ENCODE data around the gene SDK1.

The SDK1 gene

DNA sequence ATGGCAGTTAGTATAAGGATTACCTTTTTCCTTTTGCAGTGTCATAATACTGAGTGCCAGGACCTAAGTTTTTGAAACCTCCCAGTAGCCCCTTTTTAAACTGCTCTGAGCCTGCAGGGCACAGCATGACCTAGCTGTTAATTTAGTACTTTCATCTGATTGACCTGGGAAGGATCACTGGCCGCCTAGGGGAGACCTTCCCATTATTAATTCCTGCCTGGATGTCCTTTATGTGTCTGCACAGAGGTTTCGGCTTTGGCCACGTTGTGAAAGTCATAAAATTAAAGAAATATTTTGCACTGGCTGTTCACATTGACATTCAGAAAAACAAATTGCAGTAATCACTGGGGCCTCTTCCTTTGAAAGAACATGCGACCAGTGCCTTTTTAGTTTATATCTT is 290.2 kb downstream of the SDK1 start:
- H3K4me3 ChIP-seq (ENCODE audit: low read depth in 1 of 2, low read length in 1 of 2): no peak overlapping the region
- H3K36me3 ChIP-seq: no peaks in the 10 kb centered on the region
- H3K27ac ChIP-seq: no peak overlapping the region
- H3K27me3 ChIP-seq: no peaks in the 10 kb centered on the region
- H3K4me1 ChIP-seq (ENCODE audit: control insufficient read depth in 1 of 2, insufficient read depth in 1 of 2, low read depth in 1 of 2, low read length in 1 of 2): peaks cover 0 to 1% of the 10 kb centered on the region in 2 experiments
- H3K9me3 ChIP-seq: no peaks in the 10 kb centered on the region
- TF ChIP-seq, protein P1, sequence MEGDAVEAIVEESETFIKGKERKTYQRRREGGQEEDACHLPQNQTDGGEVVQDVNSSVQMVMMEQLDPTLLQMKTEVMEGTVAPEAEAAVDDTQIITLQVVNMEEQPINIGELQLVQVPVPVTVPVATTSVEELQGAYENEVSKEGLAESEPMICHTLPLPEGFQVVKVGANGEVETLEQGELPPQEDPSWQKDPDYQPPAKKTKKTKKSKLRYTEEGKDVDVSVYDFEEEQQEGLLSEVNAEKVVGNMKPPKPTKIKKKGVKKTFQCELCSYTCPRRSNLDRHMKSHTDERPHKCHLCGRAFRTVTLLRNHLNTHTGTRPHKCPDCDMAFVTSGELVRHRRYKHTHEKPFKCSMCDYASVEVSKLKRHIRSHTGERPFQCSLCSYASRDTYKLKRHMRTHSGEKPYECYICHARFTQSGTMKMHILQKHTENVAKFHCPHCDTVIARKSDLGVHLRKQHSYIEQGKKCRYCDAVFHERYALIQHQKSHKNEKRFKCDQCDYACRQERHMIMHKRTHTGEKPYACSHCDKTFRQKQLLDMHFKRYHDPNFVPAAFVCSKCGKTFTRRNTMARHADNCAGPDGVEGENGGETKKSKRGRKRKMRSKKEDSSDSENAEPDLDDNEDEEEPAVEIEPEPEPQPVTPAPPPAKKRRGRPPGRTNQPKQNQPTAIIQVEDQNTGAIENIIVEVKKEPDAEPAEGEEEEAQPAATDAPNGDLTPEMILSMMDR (IDR thresholded peaks at IDR 0.05): no peak

DNA sequence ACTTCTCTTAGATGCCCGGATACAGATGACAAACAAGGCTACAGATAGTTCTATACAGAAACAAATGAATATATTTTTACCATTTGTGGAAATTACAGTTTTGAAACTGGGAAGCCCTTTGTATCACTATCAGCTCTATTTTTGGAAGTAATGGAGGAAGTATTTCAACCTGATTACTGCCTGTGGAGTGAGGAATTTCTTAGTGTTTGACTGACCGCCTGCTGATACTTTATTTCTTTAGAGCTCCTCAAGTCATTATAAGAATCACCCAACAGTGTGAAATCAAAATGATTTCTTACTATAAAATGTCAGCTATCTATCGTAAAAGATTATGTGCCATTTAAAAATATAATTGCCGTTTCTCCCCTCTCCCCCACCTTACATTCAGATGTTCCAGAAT is 290.9 kb downstream of the SDK1 start:
- Histone ChIP-seq H3K9me3 (no peaks in the 10 kb centered on the region), H3K4me3 (ENCODE audit: low read depth in 1 of 2, low read length in 1 of 2) (no peak overlapping the region), H3K36me3 (no peaks in the 10 kb centered on the region), H3K27ac (no peak overlapping the region), H3K27me3 (no peaks in the 10 kb centered on the region), H3K4me1 (ENCODE audit: control insufficient read depth in 1 of 2, insufficient read depth in 1 of 2, low read depth in 1 of 2, low read length in 1 of 2) (peaks cover 0 to 9% of the 10 kb centered on the region in 2 experiments)
- TF ChIP-seq, protein P1 (IDR thresholded peaks at IDR 0.05): no peak

DNA sequence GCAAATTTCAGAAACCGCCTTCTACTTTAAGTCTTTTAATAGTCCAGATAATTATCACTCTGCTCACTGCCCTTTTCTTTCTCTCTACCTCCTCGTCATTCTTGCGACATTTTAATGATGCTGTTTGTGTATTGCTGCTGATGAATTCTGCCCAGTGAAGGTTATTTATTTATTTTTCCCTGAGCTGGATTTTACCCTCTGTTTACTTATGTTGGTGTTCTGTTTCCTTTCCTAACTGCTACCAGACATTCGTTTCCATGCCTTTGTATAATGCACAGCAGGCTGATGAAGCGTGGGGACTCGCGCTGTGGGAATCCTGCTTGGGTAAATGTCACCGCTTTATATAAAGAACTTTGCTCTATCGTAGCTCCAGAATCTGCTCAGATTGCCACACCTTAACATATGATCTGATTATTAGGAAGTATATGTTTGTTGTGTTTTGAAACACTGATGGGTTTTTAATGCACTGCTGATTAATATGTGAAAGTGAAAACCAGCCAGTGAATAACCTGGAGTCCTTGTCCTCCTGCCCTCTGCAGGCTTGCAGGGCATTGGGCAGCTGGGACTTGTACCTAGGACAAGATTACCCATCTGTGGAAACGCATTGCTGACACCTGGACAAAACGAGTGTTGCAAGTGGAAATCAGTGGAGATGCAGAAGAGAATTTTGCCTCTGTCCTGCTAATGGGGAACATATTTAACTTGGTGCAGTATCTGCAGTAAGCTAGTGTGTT is 291.5 kb downstream of the SDK1 start:
- no peak overlapping the region for H3K27ac ChIP-seq
- peaks cover 0 to 14% of the 10 kb centered on the region in 2 experiments for H3K4me1 ChIP-seq (ENCODE audit: control insufficient read depth in 1 of 2, insufficient read depth in 1 of 2, low read depth in 1 of 2, low read length in 1 of 2)
- TF ChIP-seq, protein P1 (IDR thresholded peaks at IDR 0.05): no peak
- H3K36me3 ChIP-seq: no peaks in the 10 kb centered on the region
- H3K9me3 ChIP-seq: no peaks in the 10 kb centered on the region
- H3K4me3 ChIP-seq (ENCODE audit: low read depth in 1 of 2, low read length in 1 of 2): no peak overlapping the region
- H3K27me3 ChIP-seq: no peaks in the 10 kb centered on the region

GRCh38 chr7:3594901-3595300 is 293.8 kb downstream of the SDK1 start:
- Histone ChIP-seq H3K4me3 (ENCODE audit: low read depth in 1 of 2, low read length in 1 of 2) (no peak overlapping the region), H3K27ac (no peak overlapping the region), H3K36me3 (no peaks in the 10 kb centered on the region), H3K9me3 (no peaks in the 10 kb centered on the region), H3K4me1 (ENCODE audit: control insufficient read depth in 1 of 2, insufficient read depth in 1 of 2, low read depth in 1 of 2, low read length in 1 of 2) (peaks cover 0 to 19% of the 10 kb centered on the region in 2 experiments), H3K27me3 (no peaks in the 10 kb centered on the region)
- TF ChIP-seq, protein P1 (IDR thresholded peaks at IDR 0.05): no peak

GRCh38 chr7:3598854-3599253 is 297.8 kb downstream of the SDK1 start:
- no peaks in the 10 kb centered on the region for H3K36me3 ChIP-seq
- H3K4me3 ChIP-seq (ENCODE audit: low read depth in 1 of 2, low read length in 1 of 2): no peak overlapping the region
- TF ChIP-seq, protein P1 (IDR thresholded peaks at IDR 0.05): no peak
- H3K27me3 ChIP-seq: no peaks in the 10 kb centered on the region
- no peak overlapping the region for H3K27ac ChIP-seq
- H3K4me1 ChIP-seq (ENCODE audit: control insufficient read depth in 1 of 2, insufficient read depth in 1 of 2, low read depth in 1 of 2, low read length in 1 of 2): peaks cover 0 to 19% of the 10 kb centered on the region in 2 experiments
- no peaks in the 10 kb centered on the region for H3K9me3 ChIP-seq
